ENCODE measurements around the gene HOXD13.

HOXD13 gene

DNA sequence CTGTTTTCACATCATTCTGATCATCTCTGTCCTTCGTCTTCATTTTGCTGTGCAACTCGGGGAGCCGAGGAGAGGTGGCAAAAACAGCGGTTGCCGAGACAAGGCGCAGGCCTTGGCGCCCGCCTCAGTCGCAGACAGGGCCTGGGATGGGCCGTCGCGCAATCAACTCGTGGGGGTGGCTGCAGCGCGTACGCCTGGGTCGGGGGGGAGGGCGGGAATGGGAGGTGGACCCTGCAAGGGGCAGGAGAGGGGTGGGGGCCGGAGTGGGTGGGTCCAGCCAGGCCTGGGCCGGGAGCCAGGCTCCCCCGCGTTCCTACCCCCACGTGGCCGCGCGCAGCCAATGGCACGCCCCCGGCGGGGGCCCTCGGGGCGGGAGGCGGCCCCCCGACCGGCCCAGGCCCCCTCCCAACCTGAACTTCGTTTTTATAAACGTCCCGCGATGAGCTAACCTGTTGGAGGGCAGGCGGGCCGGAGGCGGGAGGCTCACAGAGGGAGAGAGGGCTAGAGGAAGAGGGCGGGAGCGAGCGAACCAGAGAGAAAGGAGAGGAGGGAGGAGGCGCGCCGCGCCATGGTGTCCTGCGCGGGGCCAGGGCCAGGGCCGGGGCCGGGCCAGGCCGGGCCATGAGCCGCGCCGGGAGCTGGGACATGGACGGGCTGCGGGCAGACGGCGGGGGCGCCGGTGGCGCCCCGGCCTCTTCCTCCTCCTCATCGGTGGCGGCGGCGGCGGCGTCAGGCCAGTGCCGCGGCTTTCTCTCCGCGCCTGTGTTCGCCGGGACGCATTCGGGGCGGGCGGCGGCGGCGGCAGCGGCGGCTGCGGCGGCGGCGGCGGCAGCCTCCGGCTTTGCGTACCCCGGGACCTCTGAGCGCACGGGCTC lies at the start of gene HOXD13:
Gene HOXD13 (plus strand): TSS at position 452 of the 875 bp plus-strand sequence. CDS start 170 bp downstream, at position 622.
- FAIRE-seq (no peak), DNase-seq (ENCODE audit: insufficient read length, low spot score) (no peak)
- TF ChIP-seq, protein P1, sequence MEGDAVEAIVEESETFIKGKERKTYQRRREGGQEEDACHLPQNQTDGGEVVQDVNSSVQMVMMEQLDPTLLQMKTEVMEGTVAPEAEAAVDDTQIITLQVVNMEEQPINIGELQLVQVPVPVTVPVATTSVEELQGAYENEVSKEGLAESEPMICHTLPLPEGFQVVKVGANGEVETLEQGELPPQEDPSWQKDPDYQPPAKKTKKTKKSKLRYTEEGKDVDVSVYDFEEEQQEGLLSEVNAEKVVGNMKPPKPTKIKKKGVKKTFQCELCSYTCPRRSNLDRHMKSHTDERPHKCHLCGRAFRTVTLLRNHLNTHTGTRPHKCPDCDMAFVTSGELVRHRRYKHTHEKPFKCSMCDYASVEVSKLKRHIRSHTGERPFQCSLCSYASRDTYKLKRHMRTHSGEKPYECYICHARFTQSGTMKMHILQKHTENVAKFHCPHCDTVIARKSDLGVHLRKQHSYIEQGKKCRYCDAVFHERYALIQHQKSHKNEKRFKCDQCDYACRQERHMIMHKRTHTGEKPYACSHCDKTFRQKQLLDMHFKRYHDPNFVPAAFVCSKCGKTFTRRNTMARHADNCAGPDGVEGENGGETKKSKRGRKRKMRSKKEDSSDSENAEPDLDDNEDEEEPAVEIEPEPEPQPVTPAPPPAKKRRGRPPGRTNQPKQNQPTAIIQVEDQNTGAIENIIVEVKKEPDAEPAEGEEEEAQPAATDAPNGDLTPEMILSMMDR (IDR thresholded peaks at IDR 0.05; ENCODE audit: insufficient read depth, missing control alignments): no peak

DNA sequence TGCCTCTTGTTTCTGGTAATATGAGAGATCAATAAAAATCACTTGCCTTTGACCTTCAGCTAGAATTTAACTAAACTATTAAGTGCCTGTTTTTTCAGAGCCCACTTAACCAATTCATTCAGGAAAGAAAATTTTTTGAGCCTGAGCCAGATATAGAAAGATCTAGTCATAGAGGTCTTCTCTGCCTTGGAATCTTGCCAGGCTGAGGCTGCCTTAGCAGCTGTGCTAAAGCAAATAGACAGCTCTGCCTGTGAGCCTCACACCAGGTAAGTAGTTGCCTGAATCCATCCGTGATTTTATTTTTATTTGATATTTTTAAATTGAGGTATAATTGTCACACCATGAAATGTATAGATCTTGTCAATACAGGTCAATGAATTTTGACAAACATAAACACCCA lies 36.1 kb upstream of the HOXD13 start:
- DNase-seq (ENCODE audit: insufficient read length, low spot score): no peak
- no peak for FAIRE-seq
- TF ChIP-seq, protein P1 (IDR thresholded peaks at IDR 0.05; ENCODE audit: insufficient read depth, missing control alignments): no peak

DNA sequence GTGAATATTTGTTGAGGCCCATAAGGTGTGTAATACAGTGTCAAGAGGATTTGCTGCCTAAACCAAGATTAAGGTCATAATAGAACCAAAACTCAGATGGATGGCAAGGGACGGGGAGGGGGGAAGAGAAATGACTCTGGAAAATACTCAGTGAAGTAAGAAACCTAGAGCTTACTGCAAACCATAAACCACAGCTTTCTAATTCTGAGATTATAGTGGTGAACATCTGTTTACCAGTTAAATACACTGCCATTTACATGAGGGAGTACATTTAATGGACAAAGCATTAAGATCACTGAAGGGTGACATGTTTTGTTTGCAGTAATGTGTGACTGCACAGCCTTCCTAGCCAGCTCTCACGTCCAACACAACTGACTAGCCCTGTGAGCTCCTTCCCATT lies 28.6 kb upstream of the HOXD13 start:
- FAIRE-seq (no peak), DNase-seq (ENCODE audit: insufficient read length, low spot score) (no peak)
- TF ChIP-seq, protein P1 (IDR thresholded peaks at IDR 0.05; ENCODE audit: insufficient read depth, missing control alignments): no peak

DNA sequence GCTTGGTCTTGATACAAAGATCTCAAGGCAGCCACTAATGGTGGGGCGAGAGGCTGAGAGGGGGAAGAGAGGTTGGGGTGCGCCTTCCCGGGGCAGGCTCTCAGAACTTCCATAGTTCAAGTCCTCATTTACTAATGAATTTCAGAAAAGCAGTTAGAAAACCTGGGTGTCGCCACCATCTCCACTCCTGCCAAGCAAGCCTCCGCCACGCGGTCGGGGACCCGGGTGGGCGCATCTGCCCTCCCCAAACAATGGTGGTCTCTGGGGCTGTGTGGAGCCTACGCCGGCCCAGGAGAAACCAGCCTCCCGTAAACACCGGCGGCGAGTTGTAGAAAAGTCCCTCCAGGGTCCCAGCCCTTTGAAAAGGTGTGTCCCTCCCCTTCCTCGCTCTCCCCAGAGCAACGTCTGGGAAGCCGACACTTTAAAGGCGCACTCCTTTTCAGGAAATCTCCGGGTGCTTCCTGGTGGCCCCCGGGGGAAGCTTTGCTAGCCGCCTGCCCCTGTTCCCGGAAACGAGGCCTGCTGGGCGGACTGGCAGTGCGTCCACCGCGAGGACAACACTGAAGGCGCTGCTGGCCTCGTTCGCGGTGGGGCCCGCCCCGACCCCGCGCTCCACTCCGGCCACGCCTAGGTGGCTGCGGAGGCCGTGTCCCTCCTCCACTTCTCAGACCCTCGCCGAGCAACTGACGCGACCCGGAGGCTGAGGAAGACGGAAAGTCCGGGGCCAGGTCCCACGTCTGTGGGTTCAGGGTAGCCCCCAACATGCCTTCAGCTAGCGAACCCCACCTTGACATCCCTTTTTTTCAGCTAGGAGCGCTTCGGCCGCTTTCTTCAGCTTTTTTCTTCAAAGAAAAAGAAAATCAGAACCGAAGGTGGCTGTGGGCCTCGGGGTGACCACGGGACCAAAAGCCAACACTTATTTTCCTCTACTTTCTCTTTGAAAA lies 25.6 kb upstream of the HOXD13 start:
- TF ChIP-seq, protein P1 (IDR thresholded peaks at IDR 0.05; ENCODE audit: insufficient read depth, missing control alignments): no peak
- no peak for DNase-seq (ENCODE audit: insufficient read length, low spot score)
- no peak for FAIRE-seq

DNA sequence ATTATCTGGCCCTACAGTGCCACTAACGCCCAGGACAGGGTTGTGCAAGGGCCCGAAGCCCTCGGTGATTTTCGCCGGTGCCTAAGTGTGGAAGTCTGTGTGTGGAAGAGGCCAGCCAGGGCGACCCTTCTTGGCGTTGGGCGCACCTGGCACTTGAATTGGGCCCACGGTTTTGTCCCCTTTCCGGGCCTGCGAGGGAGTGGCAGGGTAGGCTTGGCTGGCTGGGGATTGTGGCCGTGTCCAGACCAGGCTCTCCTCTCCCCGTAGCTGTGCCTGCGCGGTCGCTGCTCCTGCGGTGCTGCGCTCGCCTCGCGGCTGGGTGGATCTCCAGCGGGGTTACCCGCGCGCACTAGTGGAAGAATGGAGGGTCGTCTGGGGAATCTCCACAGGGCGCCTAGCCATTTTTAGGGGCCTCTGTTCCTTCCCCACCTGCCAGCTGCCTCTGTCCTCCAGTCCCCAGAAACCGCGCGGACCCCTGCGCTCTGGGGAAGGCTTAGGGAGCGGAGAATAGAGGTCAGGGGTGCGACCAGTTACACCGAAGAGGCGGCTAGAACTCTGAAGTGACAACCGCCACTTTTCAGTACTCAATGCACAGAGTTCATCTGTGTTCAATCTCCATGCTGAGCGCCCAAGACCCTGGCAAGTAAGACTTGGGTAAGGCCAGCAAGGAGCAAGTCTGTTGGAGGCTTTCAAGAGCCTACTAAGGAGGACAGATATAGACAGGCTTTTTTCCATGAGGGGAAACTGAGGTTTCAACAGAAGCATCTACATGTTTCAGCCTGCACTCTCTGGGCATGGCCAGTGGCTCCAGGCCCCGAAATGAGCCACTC lies 24.7 kb upstream of the HOXD13 start:
- TF ChIP-seq, protein P1 (IDR thresholded peaks at IDR 0.05; ENCODE audit: insufficient read depth, missing control alignments): no peak
- DNase-seq (ENCODE audit: insufficient read length, low spot score) (no peak), FAIRE-seq (no peak)

DNA sequence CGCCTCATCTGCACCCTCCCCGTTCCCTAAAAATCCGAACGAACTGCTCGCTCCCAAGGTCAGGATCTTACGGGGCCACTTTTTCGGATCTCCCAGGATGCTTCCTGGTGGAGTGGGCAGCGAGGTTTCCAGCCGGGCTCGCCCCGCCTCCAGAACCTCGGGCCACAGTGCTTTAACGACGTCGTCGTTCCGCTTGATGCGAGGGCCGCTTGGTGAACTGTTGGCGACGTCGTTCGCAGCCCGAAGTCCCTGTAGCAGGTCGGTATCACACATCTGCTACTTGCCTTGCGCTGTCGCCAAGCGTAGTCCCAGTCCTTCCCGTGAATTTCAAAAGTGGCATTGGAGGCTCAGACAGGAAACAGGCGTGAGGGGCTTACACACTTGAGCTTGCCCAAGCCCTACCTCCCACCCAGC lies 24.1 kb upstream of the HOXD13 start:
- no peak for FAIRE-seq
- TF ChIP-seq, protein P1 (IDR thresholded peaks at IDR 0.05; ENCODE audit: insufficient read depth, missing control alignments): no peak
- no peak for DNase-seq (ENCODE audit: insufficient read length, low spot score)
